Activated CD4-positive, alpha-beta T cell treated with anti-CD3 and anti-CD28 coated beads, Interleukin-2, amount 10 ng/mL, durations not matched to agents 24 days and 14 days (primary cell): ENCODE results near the gene C3. TPM values are rescaled to one million over a fixed set of nuclear protein-coding genes. Genes with fewer than 3 reads are reported as not detected.

Experiments
- DNase-seq: peaks from one replicate; pipeline ENCODE4 v3.0.0; 2022
- H3K27ac Mint-ChIP-seq: one replicate; pipeline ENCODE4 v1.8.0; 2022; ENCODE audit warnings: mild to moderate bottlenecking, mixed read lengths
- H3K27me3 Mint-ChIP-seq: one replicate; pipeline ENCODE4 v1.8.0; 2022; ENCODE audit warnings: mixed read lengths
- H3K36me3 Mint-ChIP-seq: one replicate; pipeline ENCODE4 v1.8.0; 2022; ENCODE audit warnings: low read depth, mild to moderate bottlenecking, mixed read lengths
- H3K4me1 Mint-ChIP-seq: one replicate; pipeline ENCODE4 v1.8.0; 2021; ENCODE audit warnings: mixed read lengths
- H3K4me3 Mint-ChIP-seq: one replicate; pipeline ENCODE4 v1.8.0; 2022; ENCODE audit warnings: mild to moderate bottlenecking, moderate library complexity, mixed read lengths
- H3K9me3 Mint-ChIP-seq: one replicate; pipeline ENCODE4 v1.8.0; 2021; ENCODE audit warnings: mixed read lengths
- intact Hi-C: fragments of 100-400 bp; cut with micrococcal nuclease; formaldehyde crosslinking; loops from one replicate; pipeline ENCODE4 v1.15.1; 2023
- total RNA-seq: library from RNA; stranded (reverse); gene quantifications from 2 replicates; pipeline ENCODE4 v1.2.3, GENCODE V29; 2022

C3 gene
- total RNA-seq, 1 donor from 2014 or later, result 4.8 TPM

- peaks cover 35% of the 10 kb centered on the region for H3K36me3 Mint-ChIP-seq
- DNase-seq, result no peak
- H3K4me1 Mint-ChIP-seq, result peaks cover 15% of the 10 kb centered on the region
- intact Hi-C loops, result no loop called here
- H3K27ac Mint-ChIP-seq, result no peak overlapping the region
- no peaks in the 10 kb centered on the region for H3K9me3 Mint-ChIP-seq
- H3K27me3 Mint-ChIP-seq, result no peaks in the 10 kb centered on the region
- H3K4me3 Mint-ChIP-seq, result no peak overlapping the region
Observed at GRCh38 chr19:6731822-6732221, 11.4 kb upstream of the C3 start.

DNA sequence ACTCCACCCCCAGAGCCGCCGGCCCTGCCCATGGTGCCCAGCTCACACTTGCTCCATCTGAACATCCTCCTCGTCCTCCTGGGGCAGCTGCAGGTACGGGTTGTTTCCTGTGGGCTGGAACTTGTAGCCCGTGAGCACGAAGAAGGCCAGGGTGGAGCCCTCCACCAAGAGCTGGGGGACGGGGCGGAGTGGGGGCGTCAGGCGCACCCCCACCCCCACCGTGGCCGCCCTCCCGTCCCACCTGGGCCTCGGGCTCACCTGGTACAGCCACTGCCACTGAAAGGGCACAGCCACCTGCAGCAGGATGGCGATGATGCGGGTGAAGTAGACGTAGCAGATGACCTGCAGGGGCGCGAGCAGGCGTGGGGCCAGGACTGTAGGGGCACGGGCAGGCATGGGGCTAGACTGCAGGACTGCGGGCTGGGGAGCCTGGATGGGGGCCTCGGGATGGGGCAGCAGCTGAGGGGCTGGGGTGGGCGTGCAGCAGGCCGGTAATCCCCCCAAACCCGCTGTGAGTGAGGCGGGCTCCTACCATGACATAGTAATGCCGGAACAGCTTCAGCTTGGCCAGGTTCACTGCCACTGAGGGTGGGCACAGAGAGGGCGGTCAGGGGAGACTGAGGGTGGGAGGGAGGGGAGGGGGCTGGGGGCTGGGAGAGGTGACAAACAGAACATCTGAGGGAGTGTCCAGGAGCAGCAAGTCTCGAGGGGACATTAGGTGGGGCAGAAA lies 10.7 kb upstream of the C3 start:
- Mint-ChIP-seq H3K27ac (no peak overlapping the region), H3K36me3 (peaks cover 32% of the 10 kb centered on the region), H3K9me3 (no peaks in the 10 kb centered on the region), H3K27me3 (no peaks in the 10 kb centered on the region), H3K4me3 (no peak overlapping the region), H3K4me1 (peaks cover 12% of the 10 kb centered on the region)
- DNase-seq, result no peak
- intact Hi-C loops, result no loop called here

DNA sequence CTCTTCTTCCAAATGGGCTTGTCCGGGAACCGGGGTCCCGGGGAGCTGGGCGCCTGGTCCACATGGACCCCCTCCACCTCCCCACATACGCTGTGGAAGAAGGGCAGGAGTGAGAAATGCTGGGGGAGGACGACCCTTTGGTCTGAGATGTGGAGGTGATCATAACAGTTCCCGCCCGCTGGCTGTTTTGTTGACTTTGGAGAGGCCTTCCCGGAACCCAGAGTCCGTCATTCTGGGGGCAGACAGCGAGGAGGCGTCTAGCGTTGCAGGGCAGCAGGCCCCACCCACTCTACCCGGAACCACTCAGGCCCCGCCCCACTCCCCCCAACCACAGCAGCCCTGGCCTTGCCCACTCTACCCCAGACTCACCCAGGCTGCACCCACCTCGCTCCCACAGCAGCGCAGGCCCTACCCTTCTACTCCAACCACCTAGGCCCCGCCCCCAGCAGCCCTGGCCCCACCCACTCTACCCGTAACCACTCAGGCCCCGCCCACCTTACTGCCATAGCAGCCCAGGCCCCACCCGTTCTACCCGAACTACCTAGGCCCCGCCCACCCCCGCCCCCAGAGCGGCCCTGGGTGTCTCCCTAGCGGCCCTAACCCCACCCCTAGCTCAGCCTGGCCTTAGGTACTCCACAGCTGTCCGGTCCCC lies 9.8 kb upstream of the C3 start:
- H3K27ac Mint-ChIP-seq, result no peak overlapping the region
- H3K9me3 Mint-ChIP-seq, result no peaks in the 10 kb centered on the region
- H3K4me1 Mint-ChIP-seq, result peaks cover 7% of the 10 kb centered on the region
- no peak overlapping the region for H3K4me3 Mint-ChIP-seq
- peaks cover 26% of the 10 kb centered on the region for H3K36me3 Mint-ChIP-seq
- DNase-seq, result peak; percentile 76
- H3K27me3 Mint-ChIP-seq, result no peaks in the 10 kb centered on the region
- intact Hi-C loops, result no loop called here

DNA sequence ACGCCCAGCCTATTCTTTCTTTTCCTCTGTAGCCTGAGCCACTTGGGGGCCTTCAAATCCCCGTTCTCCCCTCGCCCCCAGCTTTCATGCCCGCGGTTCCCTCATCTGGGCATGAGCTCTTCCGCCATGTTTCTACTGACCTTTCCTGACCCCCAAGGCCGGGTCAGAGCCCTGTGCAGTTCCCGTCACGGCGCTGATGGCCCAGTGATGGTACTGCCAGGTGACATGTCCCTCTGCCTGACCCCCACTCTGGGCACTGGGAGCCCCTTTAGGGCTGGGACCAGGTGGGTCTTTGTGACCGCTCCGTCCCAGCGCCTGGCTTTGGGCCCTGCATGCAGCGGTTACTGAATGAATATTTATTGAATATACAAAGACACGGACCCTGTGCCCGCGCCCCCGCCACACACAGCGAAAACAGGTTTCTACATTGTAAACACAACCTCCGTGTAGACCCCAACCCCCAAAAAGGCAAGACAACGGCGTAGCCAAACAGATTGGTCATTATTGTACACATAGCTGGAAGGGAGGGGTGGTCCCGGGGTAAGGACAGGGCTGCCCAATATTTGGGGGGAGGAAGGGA lies 9.2 kb upstream of the C3 start:
- Mint-ChIP-seq H3K36me3 (peaks cover 26% of the 10 kb centered on the region), H3K4me1 (peaks cover 7% of the 10 kb centered on the region), H3K9me3 (no peaks in the 10 kb centered on the region), H3K27me3 (no peaks in the 10 kb centered on the region), H3K4me3 (no peak overlapping the region), H3K27ac (no peak overlapping the region)
- no peak for DNase-seq
- intact Hi-C loops, result no loop called here

- no peaks in the 10 kb centered on the region for H3K9me3 Mint-ChIP-seq
- H3K27me3 Mint-ChIP-seq, result no peaks in the 10 kb centered on the region
- no peak for DNase-seq
- peaks cover 22% of the 10 kb centered on the region for H3K36me3 Mint-ChIP-seq
- H3K4me3 Mint-ChIP-seq, result no peak overlapping the region
- no peak overlapping the region for H3K27ac Mint-ChIP-seq
- intact Hi-C loops, result no loop called here
- peaks cover 12% of the 10 kb centered on the region for H3K4me1 Mint-ChIP-seq
Observed at GRCh38 chr19:6728346-6728745, 7.9 kb upstream of the C3 start.

- intact Hi-C loops, result no loop called here
- no peaks in the 10 kb centered on the region for H3K9me3 Mint-ChIP-seq
- DNase-seq, result no peak
- H3K4me1 Mint-ChIP-seq, result peaks cover 24% of the 10 kb centered on the region
- peaks cover 9% of the 10 kb centered on the region for H3K36me3 Mint-ChIP-seq
- H3K27ac Mint-ChIP-seq, result no peak overlapping the region
- no peaks in the 10 kb centered on the region for H3K27me3 Mint-ChIP-seq
- no peak overlapping the region for H3K4me3 Mint-ChIP-seq
Observed at GRCh38 chr19:6725513-6726231, 5.2 kb upstream of the C3 start.

DNA sequence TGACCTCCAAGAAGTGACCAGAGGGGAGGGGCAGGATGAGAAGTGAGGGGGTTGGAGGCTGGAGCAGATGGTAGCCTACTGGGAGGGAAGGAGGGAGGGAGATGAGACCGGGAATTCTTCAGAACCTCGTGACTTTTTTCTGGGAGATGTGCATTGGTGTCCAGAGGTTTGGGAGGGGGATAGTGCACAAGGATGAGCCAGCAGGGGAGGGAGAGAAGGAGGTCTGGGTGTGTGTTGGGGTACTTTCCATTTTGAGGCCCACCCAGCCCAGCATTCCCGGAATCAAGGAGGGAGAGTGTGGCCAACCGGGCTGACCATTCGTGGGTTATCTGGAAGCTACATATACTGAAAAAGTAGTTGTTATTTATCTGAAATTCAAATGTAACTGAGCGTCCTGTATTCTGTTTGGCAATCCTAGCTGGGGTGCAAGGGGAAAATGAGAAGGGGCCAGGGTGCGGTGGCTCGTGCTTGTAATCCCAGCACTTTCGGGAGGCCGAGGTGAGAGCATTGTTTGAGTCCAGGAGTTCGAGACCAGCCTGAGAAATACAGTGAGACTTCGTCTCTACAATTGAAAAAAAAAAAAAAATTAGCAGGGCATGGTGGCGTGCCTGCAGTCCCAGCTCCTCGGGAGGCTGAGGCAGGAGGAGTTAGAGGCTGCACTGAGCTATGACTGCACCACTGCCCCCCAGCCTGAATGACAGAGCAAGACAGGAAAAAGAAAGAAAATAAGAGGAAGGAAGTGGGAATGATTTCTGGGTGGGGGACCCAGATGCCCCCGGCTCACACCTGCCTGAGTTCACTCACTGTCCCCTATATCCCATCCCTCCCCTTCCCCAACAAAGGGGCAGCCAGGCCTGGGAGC lies 4.4 kb upstream of the C3 start:
- Mint-ChIP-seq H3K4me1 (peaks cover 31% of the 10 kb centered on the region), H3K27ac (no peak overlapping the region), H3K4me3 (no peak overlapping the region), H3K9me3 (no peaks in the 10 kb centered on the region), H3K36me3 (peaks cover 5% of the 10 kb centered on the region), H3K27me3 (no peaks in the 10 kb centered on the region)
- DNase-seq, result no peak
- intact Hi-C loops, result no loop called here

DNA sequence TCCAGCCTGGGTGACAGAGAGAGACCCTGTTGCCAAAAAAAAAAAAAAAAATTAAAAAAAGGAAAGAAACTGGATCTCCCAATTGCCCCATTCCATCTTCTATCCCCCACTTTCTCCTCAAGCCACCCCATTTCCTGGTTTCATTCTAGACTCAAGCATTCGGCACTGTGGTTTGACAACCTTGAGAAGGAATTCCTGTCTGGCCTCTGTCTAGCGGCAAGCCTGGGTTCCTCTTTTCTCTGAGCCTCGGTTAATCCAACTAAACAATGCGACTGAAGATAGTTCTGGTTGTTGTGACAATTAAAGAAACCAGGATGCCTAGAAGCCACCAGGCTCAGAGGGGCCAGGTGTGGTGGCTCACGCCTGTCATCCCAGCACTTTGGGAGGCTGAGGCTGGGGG lies 3.3 kb upstream of the C3 start:
- intact Hi-C loops, result no loop called here
- Mint-ChIP-seq H3K4me1 (peaks cover 35% of the 10 kb centered on the region), H3K27me3 (no peaks in the 10 kb centered on the region), H3K36me3 (no peaks in the 10 kb centered on the region), H3K9me3 (no peaks in the 10 kb centered on the region), H3K27ac (no peak overlapping the region), H3K4me3 (no peak overlapping the region)
- no peak for DNase-seq

GRCh38 chr19:6723108-6723618 lies 2.7 kb upstream of the C3 start:
- no peaks in the 10 kb centered on the region for H3K27me3 Mint-ChIP-seq

GRCh38 chr19:6721773-6722172 lies 1.3 kb upstream of the C3 start:
- Mint-ChIP-seq H3K27me3 (no peaks in the 10 kb centered on the region), H3K4me3 (no peak overlapping the region), H3K36me3 (no peaks in the 10 kb centered on the region), H3K27ac (no peak overlapping the region), H3K9me3 (no peaks in the 10 kb centered on the region), H3K4me1 (peaks cover 36% of the 10 kb centered on the region)
- DNase-seq, result no peak
- intact Hi-C loops, result no loop called here

More at GRCh38 chr19:6723108-6723618, 2.7 kb upstream of the C3 start:
- Mint-ChIP-seq H3K27ac (no peak overlapping the region), H3K4me3 (no peak overlapping the region), H3K9me3 (no peaks in the 10 kb centered on the region), H3K4me1 (peaks cover 33% of the 10 kb centered on the region), H3K36me3 (no peaks in the 10 kb centered on the region)
- no peak for DNase-seq
- intact Hi-C loops, result no loop called here

GRCh38 chr19:6721138-6721474 lies 656 bp upstream of the C3 start:
- peaks cover 3% of the 10 kb centered on the region for H3K27me3 Mint-ChIP-seq

GRCh38 chr19:6719992-6720368 lies 470 bp downstream of the C3 start:
- Mint-ChIP-seq H3K27ac (peak overlapping the region; percentile 4), H3K27me3 (peaks cover 3% of the 10 kb centered on the region), H3K4me1 (peaks cover 36% of the 10 kb centered on the region), H3K4me3 (no peak overlapping the region), H3K9me3 (no peaks in the 10 kb centered on the region), H3K36me3 (no peaks in the 10 kb centered on the region)
- intact Hi-C loops, result loop anchor here (5.0 kb wide), 1 partner anchor 78 kb away; no protein-coding TSS in a partner anchor
- no peak for DNase-seq

More at GRCh38 chr19:6721138-6721474, 656 bp upstream of the C3 start:
- intact Hi-C loops, result no loop called here
- peaks cover 36% of the 10 kb centered on the region for H3K4me1 Mint-ChIP-seq
- H3K27ac Mint-ChIP-seq, result no peak overlapping the region
- H3K4me3 Mint-ChIP-seq, result no peak overlapping the region
- no peaks in the 10 kb centered on the region for H3K36me3 Mint-ChIP-seq
- no peak for DNase-seq
- no peaks in the 10 kb centered on the region for H3K9me3 Mint-ChIP-seq

- no peak for DNase-seq
- no peaks in the 10 kb centered on the region for H3K36me3 Mint-ChIP-seq
- intact Hi-C loops, result loop anchor here (5.0 kb wide), 1 partner anchor 77 kb away; no protein-coding TSS in a partner anchor
- H3K4me1 Mint-ChIP-seq, result peaks cover 36% of the 10 kb centered on the region
- no peak overlapping the region for H3K4me3 Mint-ChIP-seq
- no peaks in the 10 kb centered on the region for H3K9me3 Mint-ChIP-seq
- no peak overlapping the region for H3K27ac Mint-ChIP-seq
- peaks cover 3% of the 10 kb centered on the region for H3K27me3 Mint-ChIP-seq
Observed at GRCh38 chr19:6719540-6719861, 949 bp downstream of the C3 start.
